HG02642 (cell line): ENCODE measurements around the gene SNRNP35.
"Not testable (repeated sequence)": the region's sequence is repeated elsewhere in the genome, so short reads cannot be mapped to it uniquely, and the experiment has no call there.

Experiments used
- ATAC-seq: cut with Tn5 transposase; IDR thresholded peaks from one replicate; pipeline ENCODE4 v1.9.1; 2021; ENCODE audit warnings: mild to moderate bottlenecking; ENCODE audit not compliant: unreplicated experiment, poor library complexity

SNRNP35 gene, protein sequence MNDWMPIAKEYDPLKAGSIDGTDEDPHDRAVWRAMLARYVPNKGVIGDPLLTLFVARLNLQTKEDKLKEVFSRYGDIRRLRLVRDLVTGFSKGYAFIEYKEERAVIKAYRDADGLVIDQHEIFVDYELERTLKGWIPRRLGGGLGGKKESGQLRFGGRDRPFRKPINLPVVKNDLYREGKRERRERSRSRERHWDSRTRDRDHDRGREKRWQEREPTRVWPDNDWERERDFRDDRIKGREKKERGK

GRCh38 chr12:123457980-123458779 lies at the start of gene SNRNP35:
Gene SNRNP35 (plus strand): TSS chr12:123458139. CDS start chr12:123465541, 7,402 bp downstream.
- peak; percentile 65 for ATAC-seq

DNA sequence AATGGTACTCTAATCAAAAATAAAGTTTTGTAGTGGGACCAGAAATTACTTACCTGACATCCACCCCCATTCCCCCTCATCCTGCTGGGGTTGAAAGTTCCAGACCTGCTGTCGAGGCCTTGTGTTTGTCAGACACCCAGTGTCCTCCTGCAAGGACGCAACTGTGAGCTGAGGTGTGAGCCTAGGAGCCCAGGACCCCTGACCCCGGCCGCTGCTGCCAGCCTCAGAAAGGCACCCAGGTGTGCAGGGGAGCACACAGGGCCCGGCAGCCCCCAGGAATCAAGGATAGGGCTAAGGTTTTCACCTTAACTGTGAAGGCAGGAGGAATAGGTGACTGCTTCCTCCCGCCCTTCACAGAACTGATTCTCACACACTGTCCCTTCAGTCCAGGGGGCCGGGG lies 49.3 kb upstream of the SNRNP35 start:
- ATAC-seq, result not testable (repeated sequence)

DNA sequence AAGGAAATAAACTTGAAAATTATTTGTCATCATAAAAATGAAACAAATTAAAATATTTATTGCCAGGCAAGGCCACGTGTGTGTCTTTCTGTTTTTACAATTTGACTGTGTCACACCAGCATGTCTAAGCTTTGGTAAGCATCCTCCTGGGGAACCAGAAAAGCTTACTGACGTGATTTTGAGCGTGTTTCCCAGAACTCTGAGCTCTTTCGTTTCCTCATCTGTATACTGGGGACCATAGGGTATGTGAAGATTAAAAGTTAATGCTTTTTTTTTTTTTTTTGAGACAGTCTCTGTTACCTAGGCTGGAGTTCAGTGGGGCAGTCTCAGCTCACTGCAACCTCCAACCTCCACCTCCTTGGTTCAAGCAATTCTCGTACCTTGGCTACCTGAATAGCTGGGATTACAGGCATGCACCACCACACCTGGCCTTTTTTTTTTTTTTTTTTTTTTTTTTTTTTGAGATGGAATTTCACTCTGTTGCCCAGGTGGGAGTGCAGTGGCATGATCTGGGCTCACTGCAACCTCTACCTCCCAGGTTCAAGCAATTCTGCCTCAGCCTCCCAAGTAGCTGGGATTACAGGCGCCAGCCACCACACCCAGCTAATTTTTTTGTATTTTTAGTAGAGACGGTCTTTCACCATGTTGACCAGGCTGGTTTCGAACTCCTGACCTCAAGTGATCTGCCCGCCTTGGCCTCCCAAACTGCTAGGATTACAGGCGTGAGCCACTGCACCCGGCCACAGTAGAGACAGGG lies 48.5 kb upstream of the SNRNP35 start:
- ATAC-seq, result not testable (repeated sequence)

DNA sequence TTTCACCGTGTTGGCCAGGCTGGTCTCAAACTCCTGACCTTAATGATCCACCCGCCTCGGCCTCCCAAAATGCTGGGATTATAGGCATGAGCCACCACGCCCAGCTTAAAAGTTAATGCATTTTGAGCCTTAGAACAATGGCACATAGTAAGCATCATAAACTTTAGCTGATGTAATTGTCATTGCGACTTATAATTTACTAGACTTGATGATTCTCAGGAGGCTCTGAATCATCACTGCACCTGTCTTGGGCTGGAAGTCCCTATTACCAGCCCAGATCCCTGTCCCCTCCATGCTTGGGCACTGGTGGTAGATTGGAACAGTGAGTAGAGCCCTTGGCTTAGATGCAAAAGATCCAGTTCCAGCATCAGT lies 47.9 kb upstream of the SNRNP35 start:
- ATAC-seq, result no peak

- ATAC-seq, result no peak
These were observed 36.6 kb upstream of the SNRNP35 start for GRCh38 chr12:123421314-123421713.

DNA sequence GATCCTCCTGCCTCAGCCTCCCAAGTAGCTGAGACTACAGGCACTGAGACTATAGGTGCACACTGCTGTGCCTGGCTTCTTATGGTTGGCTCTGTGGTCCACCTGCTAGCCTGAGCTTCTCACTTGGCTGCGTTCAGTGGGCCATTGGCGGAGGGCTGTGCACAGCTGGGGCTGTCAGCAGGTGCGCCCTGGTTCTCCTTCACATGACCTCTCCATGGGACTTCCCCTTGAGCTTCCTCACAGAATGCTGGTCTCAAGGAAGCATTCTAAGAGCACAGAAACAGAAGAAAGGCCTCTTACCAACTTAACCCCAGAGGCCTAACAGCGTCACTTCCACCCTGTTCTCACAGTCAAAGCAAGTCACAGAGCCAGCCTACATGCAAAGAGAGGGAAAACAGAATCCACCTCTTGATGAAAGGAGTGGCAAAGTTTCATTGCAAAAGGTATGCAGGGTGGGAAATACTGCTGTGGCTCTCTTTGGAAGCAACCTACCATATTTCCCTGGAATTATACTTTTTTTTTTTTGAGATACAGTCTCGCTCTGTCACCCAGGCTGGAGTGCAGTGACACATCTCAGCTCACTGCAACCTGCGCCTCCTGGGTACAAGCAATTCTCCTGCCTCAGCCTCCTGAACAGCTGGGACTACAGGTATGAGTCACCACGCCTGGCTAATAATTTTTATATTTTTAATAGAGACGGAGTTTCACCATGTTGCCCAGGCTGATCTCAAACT lies 30.7 kb upstream of the SNRNP35 start:
- peak; percentile 94 for ATAC-seq

- ATAC-seq, result no peak
These were observed 29.3 kb upstream of the SNRNP35 start for GRCh38 chr12:123428591-123428990.

GRCh38 chr12:123429101-123429500 lies 28.8 kb upstream of the SNRNP35 start:
- not testable (repeated sequence) for ATAC-seq

DNA sequence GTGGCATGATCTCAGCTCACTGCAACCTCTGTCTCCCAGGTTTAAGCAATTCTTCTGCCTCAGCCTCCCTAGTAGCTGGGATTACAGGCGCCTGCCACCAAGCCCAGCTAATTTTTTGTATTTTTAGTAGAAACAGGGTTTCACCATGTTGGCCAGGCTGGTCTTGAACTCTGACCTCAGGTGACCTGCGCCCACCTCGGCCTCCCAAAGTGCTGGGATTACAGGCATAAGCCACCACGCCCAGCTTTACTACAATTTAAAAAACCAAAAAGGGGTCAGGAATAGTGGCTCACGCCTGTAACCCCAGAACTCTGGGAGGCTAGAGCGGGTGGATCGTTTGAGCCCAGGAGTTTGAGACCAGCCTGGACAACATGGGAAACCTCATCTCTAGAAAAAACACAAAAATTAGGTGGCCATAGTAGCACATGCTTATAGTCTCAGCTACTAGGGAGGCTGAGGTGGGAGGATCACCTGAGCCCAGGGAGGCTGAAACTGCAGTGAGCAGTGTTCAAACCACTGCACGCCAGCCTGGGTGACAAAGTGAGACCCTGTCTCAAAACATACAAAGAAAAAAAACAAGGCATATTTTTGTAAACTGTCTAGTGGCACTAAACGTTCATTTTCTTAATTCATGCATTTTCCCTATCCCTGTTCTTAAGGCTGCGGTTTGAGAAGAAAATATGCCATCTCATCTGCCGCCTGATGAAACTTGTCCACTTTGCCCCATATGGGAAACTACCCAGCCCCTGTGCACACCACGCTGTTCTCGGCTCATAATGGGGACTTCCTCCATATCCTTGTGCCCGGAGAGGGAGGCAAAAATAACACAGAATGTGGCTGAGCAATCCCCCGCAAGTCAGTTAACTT lies 25.8 kb upstream of the SNRNP35 start:
- ATAC-seq, result not testable (repeated sequence)

DNA sequence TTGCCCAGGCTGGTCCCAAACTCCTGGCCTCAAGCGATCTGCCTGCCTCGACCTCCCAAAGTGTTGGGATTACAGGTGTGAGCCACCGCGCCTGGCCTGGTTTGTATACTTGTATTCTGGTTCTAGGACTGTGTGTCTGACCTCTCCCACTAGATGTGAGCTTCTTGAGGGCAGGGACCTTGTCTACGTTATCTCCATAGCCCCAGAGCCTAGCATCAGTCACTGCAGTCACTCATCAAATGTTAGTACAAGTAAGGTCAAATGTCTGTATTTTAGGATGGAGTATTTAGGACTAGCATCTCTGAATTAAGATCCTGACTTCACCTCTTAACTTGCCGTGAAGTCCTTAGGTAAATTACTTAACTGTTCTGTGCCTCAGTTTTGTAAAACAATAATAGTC lies 24.3 kb upstream of the SNRNP35 start:
- no peak for ATAC-seq

- no peak for ATAC-seq
These were observed 22.3 kb upstream of the SNRNP35 start for GRCh38 chr12:123435636-123436016.

GRCh38 chr12:123436017-123436964 lies 21.6 kb upstream of the SNRNP35 start, which contains the start of gene RILPL2:
Gene RILPL2 (minus strand): TSS chr12:123436684. CDS start chr12:123436420, 264 bp downstream.
- ATAC-seq, result peak; percentile 82

DNA sequence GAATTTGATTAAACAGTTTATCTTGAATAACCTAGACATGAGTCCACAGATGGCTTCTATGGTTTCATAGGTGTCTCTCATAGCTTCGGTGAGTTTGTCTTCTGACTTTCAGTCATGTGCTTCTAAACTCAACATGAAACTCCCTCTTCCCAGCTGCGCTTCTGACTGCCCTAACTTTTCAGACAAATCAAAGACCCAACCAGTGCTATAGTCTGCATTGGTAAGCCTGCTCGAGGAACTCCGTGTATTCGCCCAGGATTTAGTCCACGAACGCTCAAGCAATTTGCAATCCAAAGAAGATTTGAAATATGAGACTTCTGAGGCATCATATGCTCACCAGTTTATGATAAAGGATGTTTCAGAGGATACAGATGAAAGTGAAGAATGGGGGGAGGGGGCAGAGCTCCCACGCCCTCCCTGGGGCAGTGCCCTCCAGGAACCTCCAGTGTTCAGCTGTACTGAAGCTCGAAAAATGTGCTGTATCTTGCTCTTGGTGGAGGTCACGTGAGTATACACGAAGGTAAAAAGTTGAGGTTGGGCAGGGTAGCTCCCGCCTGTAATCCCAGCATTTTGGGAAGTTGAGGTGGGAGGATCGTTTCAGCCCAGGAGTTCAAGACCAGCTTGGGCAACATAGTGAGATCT lies 16.3 kb upstream of the SNRNP35 start:
- ATAC-seq, result peak; percentile 53

DNA sequence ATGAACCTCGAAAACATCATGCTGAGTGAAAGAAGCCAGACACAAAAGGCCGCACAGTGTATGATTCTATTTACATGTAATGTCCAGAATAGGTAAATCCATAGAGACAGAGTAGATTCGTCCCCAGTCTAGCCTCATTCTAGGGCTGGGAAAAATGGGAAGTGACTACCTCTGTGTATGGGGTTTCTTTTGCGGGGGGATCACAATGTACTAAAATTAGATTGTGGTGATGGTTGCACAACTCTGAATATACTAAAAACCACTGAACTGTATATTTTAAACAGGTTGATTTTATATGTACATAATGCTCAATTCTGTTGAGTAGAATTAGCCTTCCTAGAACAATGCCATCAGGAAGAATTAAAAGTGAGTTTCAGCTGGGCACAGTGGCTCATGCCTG lies 15.2 kb upstream of the SNRNP35 start:
- no peak for ATAC-seq

DNA sequence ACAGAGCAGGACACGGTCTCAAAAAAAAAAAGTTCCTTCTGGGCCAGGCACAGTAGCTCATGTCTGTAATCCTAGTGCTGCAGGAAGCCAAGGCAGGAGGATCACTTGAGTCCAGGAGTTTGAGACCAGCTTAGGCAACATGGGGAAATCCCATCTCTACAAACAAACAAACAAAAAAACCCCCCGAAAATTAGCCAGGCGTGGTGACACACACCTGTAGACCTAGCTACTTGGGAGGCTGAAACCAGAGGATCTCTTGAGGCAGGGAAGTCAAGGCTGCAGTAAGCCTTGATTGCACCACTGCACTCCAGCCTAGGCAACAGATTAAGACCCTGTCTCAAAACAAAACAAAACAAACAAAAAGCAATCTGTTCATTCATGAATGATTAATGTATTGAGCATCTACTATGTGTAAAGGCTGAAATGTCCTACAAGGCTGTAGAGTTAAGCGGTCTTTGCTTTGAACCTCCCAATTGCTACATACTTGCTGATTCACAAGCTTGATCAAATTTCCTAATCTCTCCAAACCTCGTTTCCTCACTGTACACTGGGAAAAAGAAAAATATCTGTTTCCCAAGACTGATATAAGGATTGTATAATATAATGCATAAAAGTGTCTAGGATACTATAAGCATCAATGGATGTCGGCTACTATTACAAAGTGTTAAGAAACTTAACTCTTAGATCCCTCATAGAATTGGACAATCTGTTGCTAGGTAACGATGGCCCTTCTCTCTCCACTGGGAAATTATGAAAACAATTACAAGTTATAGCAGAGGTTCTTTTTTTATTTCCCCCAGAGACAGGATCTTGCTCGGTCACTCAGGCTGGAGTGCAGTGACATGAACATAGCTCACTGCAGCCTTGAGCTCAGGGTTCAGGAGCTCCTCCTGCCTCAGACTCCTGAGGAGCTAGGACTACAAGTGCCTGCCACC lies 13.6 kb upstream of the SNRNP35 start:
- ATAC-seq, result no peak

GRCh38 chr12:123445388-123446332 lies 12.3 kb upstream of the SNRNP35 start:
- no peak for ATAC-seq
